ENCODE data around the gene ELF1. TPM values are rescaled to one million over a fixed set of nuclear protein-coding genes. Genes with fewer than 3 reads are reported as not detected.

Gene ELF1
- total and polyA plus RNA-seq, 2 of the 8 experiments (the other 6 are each of a cell fraction or from before 2014, with no cell fraction given): 5.6 to 18.2 TPM

DNA sequence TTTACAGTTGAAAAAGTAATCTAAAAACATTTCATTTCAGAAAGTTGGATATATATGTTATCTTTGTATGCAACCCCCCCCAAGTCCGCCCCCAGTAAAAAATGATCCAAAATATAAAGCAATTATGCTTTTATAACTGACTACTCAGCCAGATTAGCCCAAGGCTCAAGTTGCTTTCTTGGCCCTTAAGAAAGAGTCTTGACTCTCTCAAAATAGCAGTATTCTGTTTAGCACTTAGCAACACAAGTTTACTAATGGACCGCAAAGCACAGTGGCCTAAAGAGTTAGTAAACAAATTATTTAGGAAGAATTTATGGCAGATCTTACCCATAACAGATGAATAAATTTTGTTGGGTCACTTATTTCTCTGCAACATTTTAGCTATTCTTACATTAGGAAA lies 86.9 kb downstream of the ELF1 start (continued):
- TF ChIP-seq CHD7 (IDR thresholded peaks at IDR 0.05; ENCODE audit: insufficient replicate concordance, low read length) (no peak), CREB1 (IDR thresholded peaks at IDR 0.05) (no peak), ATF3 (IDR thresholded peaks at IDR 0.05; ENCODE audit: insufficient read depth, low read depth, low read length) (no peak), BRCA1 (IDR thresholded peaks at IDR 0.05; ENCODE audit: low read depth, low read length) (no peak), GABPA (IDR thresholded peaks at IDR 0.05; ENCODE audit: borderline replicate concordance, insufficient read depth, low read length) (no peak), TEAD4 (IDR thresholded peaks at IDR 0.05; ENCODE audit: low read depth, low read length) (no peak), EP300 (IDR thresholded peaks at IDR 0.05; ENCODE audit: borderline replicate concordance in 1 of 2, low read depth in 2 of 2, low read length in 2 of 2) (no peak)
